A673 (cell line): ENCODE results near the gene KLRG1. TPM values are rescaled to one million over a fixed set of nuclear protein-coding genes. Genes with fewer than 3 reads are reported as not detected.

Source experiments
- BruUV-seq: library from RNA; stranded (reverse); fragments of 400-500 nt; replicated peaks from 2 replicates; lab custom pipeline; 2021; lab: Mats Ljungman, UMichigan
- CTCF ChIA-PET: fragments of 300-600 bp; sonication (Branson Sonifier 250); formaldehyde crosslinking; loops from one replicate; lab custom pipeline; 2022; ENCODE audit warnings: antibody characterized with exemption; lab: Charles Lee
- POLR2A ChIA-PET: fragments of 300-600 bp; sonication (Branson Sonifier 250); formaldehyde crosslinking; loops from one replicate; lab custom pipeline; 2022; ENCODE audit warnings: antibody characterized with exemption; ENCODE audit not compliant: low non-redundant PET; lab: Charles Lee
- DNase-seq: peaks from one replicate; pipeline ENCODE4 v3.0.0-alpha.2; 2015; ENCODE audit warnings: low spot score
- H3K27ac ChIP-seq: fragments of 200-600 bp; sonication (generic); 2 replicates; pipeline ENCODE4 v1.5.1; 2016; ENCODE audit warnings: mixed run types, low read depth, mild to moderate bottlenecking, mixed read lengths, antibody characterized with exemption, low read length; ENCODE audit not compliant: poor library complexity, severe bottlenecking
- H3K27me3 ChIP-seq: fragments of 200-600 bp; sonication (generic); replicated peaks from 2 replicates; pipeline ENCODE4 v1.6.1; 2017; ENCODE audit warnings: mixed run types, low read depth, mild to moderate bottlenecking, mixed read lengths, antibody characterized with exemption, low read length; ENCODE audit not compliant: insufficient read depth, poor library complexity
- H3K36me3 ChIP-seq: fragments of 200-600 bp; sonication (generic); 2 replicates; pipeline ENCODE4 v1.6.1; 2016; ENCODE audit warnings: mixed run types, mild to moderate bottlenecking, mixed read lengths, antibody characterized with exemption, low read length; ENCODE audit not compliant: insufficient read depth, poor library complexity, severe bottlenecking
- H3K4me1 ChIP-seq: fragments of 200-600 bp; sonication (generic); 2 replicates; pipeline ENCODE4 v1.6.1; 2017; ENCODE audit warnings: mixed run types, mild to moderate bottlenecking, mixed read lengths, antibody characterized with exemption, low read length; ENCODE audit not compliant: insufficient read depth, poor library complexity, severe bottlenecking
- H3K4me3 ChIP-seq: fragments of 200-600 bp; sonication (generic); 2 replicates; pipeline ENCODE4 v1.5.1; 2016; ENCODE audit warnings: low read depth, mixed run types, mild to moderate bottlenecking, mixed read lengths, low read length; ENCODE audit not compliant: poor library complexity, severe bottlenecking
- H3K9me3 ChIP-seq: fragments of 200-600 bp; sonication (generic); 2 replicates; pipeline ENCODE4 v1.6.1; 2016; ENCODE audit warnings: mixed run types, low read depth, mild to moderate bottlenecking, mixed read lengths, antibody characterized with exemption, low read length; ENCODE audit not compliant: poor library complexity, severe bottlenecking
- EZH2 ChIP-seq: fragments of 200-600 bp; sonication (generic); IDR thresholded peaks from 2 replicates; pipeline ENCODE4 v1.6.1; 2017; ENCODE audit warnings: borderline replicate concordance, low read depth, mild to moderate bottlenecking, mixed read lengths, antibody characterized with exemption, low read length; ENCODE audit not compliant: poor library complexity, severe bottlenecking
- intact Hi-C: fragments of 100-400 bp; cut with micrococcal nuclease; formaldehyde crosslinking; loops from one replicate; pipeline ENCODE4 v1.10.0; 2022; ENCODE audit not compliant: unreplicated experiment
- total RNA-seq: library from RNA; stranded (reverse); gene quantifications from 2 replicates; pipeline ENCODE4 v1.2.3, GENCODE V29; 2021
- TF ChIP-seq, protein P1 (sequence below): fragments of 300-800, 200-600 bp; sonication (generic); conservative IDR thresholded peaks from 2 replicates; pipeline ENCODE4 v1.5.1; 2017; ENCODE audit warnings: low read depth, mild to moderate bottlenecking, antibody characterized with exemption, low read length, moderate library complexity, mixed read lengths

KLRG1 gene
- total RNA-seq, 1 experiment from 2014 or later, result 1.2 TPM

DNA sequence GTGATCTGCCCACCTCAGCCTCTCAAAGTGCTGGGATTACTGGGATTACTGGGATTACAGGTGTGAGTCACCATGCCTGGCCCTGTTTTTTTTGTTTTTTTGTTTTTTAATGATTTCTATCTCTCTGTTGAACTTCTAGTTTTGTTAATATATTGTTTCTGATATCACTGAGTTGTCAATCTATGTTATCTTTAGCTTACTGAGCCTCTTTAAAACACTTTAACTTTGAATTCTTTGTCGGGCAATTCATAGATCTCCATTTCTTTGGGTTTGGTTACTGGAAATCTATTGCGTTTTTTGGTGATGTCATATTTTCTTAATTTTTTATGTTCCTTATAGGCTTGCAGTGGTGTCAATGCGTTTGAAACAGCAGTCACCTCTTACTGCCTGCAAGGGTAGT, 9.2 kb upstream of the KLRG1 start:
- ChIA-PET POLR2A (no interaction called here), CTCF (no interaction called here)
- no peak for TF ChIP-seq EZH2
- TF ChIP-seq, protein P1, sequence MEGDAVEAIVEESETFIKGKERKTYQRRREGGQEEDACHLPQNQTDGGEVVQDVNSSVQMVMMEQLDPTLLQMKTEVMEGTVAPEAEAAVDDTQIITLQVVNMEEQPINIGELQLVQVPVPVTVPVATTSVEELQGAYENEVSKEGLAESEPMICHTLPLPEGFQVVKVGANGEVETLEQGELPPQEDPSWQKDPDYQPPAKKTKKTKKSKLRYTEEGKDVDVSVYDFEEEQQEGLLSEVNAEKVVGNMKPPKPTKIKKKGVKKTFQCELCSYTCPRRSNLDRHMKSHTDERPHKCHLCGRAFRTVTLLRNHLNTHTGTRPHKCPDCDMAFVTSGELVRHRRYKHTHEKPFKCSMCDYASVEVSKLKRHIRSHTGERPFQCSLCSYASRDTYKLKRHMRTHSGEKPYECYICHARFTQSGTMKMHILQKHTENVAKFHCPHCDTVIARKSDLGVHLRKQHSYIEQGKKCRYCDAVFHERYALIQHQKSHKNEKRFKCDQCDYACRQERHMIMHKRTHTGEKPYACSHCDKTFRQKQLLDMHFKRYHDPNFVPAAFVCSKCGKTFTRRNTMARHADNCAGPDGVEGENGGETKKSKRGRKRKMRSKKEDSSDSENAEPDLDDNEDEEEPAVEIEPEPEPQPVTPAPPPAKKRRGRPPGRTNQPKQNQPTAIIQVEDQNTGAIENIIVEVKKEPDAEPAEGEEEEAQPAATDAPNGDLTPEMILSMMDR, result no peak
- no peak for DNase-seq
- Histone ChIP-seq H3K27me3 (no peaks in the 10 kb centered on the region), H3K9me3 (no peaks in the 10 kb centered on the region), H3K4me1 (no peaks in the 10 kb centered on the region), H3K36me3 (no peaks in the 10 kb centered on the region), H3K27ac (no peak overlapping the region), H3K4me3 (no peak overlapping the region)
- no TSS peak for BruUV-seq
- intact Hi-C loops, result no loop called here

DNA sequence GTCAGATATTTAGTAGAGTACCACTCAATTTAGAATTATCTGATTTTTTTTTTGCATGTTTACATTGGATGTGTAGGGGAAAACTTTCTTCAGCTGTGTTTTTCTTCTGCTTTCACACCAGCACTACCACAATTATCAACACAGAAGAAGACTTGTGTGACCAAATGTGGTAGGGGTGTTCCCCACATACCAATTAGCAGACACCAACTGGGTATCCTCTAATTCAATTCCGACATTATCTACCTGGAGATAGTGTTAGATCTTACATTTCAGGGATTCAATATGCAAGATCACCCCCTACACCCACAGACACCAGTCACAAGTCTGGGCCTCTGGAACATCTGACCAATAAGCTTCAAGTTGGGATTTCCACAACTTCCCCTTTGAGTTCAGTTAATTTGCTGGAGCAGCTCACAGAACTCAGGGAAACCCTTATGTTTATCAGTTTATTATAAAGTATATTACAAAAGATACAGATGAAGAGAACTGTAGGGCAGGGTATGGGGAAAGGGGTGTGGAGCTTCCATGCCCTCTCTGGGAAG, 4.1 kb upstream of the KLRG1 start:
- no peak for DNase-seq
- no peak for TF ChIP-seq EZH2
- TF ChIP-seq, protein P1, result no peak
- Histone ChIP-seq H3K9me3 (no peaks in the 10 kb centered on the region), H3K36me3 (no peaks in the 10 kb centered on the region), H3K27ac (no peak overlapping the region), H3K27me3 (no peaks in the 10 kb centered on the region), H3K4me1 (no peaks in the 10 kb centered on the region), H3K4me3 (no peak overlapping the region)
- ChIA-PET POLR2A (no interaction called here), CTCF (no interaction called here)
- intact Hi-C loops, result no loop called here
- no TSS peak for BruUV-seq

GRCh38 chr12:8987163-8987562, 2.2 kb upstream of the KLRG1 start:
- no TSS peak for BruUV-seq
- intact Hi-C loops, result no loop called here
- CTCF ChIA-PET, result no interaction called here

More at GRCh38 chr12:8987163-8987562, 2.2 kb upstream of the KLRG1 start:
- DNase-seq, result no peak
- Histone ChIP-seq H3K4me1 (no peaks in the 10 kb centered on the region), H3K27ac (no peak overlapping the region), H3K4me3 (no peak overlapping the region), H3K36me3 (no peaks in the 10 kb centered on the region), H3K27me3 (no peaks in the 10 kb centered on the region), H3K9me3 (no peaks in the 10 kb centered on the region)
- TF ChIP-seq, protein P1, result no peak
- no peak for TF ChIP-seq EZH2
- POLR2A ChIA-PET, result no interaction called here
